AG09309 (cell line): Measurements from ENCODE around the gene TEAD2.
A peak's percentile ranks its signal among the peaks of the same experiment; 100 is the strongest.

Experiments used
- DNase-seq: peaks from one replicate; pipeline ENCODE4 v3.0.0-alpha.2; 2010; ENCODE audit warnings: low read depth
- H3K4me3 ChIP-seq: 2 replicates; pipeline ENCODE4 v1.5.1; 2011; ENCODE audit warnings: mild to moderate bottlenecking, low read depth, low read length, moderate library complexity; ENCODE audit not compliant: control insufficient read depth
- CTCF ChIP-seq: IDR thresholded peaks from 2 replicates; pipeline ENCODE4 v1.5.1; 2011; ENCODE audit warnings: mild to moderate bottlenecking, low read depth, low read length, inconsistent platforms; ENCODE audit not compliant: insufficient read depth, control insufficient read depth; ENCODE audit errors: missing control alignments

Gene TEAD2

GRCh38 chr19:49347835-49348234 is 14.4 kb downstream of the TEAD2 start:
- H3K4me3 ChIP-seq = no peak overlapping the region
- TF ChIP-seq CTCF = peak; percentile 35
- peak; percentile 47 for DNase-seq

DNA sequence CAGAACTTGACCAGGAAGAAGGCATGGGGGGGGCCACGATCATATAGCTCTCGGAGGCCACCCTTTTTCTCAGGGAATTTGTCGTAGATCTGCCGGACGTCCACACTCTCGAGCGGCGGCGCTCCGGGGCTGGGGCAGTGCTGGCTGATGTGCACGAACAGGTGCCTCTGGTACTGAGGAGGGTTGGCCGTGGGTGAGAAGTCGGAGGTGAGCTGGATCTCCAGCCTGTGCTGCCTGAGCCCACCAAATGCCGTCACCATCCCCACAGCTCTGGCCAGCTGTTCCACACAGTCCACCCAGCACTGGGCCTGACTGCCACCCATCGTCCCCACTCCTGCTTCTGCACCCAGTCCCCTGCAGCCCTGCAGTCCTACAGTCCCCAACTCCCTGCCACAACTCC is 15.0 kb downstream of the TEAD2 start:
- H3K4me3 ChIP-seq = no peak overlapping the region
- TF ChIP-seq CTCF = no peak
- DNase-seq = no peak

DNA sequence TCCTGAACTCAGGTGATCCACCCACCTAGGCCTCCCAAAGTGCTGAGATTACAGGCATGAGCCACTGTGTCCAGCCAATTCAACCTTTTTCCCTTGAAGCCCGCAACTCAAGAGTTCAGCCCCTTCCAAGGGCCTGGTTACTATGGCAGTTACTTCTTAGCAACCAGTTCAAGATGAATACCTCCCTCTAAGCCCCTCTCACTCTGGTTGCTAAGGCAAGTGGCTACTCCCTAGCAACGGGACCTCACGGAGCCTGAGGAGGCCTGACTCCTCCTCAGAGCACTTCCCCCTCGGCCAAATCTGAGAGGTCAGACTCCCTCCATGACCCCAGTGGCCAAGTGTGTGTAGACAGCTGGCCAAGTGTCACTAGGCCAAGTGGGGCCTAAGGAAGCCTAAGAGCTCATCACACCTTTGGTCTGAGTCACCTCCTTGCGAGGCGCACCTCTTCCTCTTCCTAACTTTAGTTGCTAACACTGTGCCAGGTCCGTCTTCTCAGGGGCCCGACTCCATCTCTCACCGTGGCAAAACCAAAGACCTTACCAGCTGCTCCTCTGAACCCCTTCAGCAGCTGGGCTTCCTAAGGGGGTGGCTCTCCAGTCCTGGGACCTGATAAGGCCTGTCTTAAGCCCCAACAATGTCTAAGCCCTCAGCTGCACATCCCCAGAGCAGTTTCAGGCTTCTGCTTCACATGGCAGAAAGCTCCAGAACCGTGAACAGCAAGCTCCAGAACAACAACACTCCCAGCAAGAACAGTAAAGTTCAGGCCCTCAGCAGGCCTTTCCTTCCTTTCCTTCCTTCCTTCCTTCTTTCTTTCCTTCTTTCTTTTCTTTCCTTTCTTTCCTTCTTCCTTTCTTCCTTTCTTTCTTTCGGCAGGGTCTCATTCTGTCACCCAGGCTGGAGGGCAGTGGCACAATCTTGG is 17.5 kb downstream of the TEAD2 start:
- DNase-seq = no peak
- TF ChIP-seq CTCF = no peak
- no peak overlapping the region for H3K4me3 ChIP-seq

- no peak for DNase-seq
- TF ChIP-seq CTCF = no peak
- H3K4me3 ChIP-seq = no peak overlapping the region
Measured at GRCh38 chr19:49343123-49343522, 19.1 kb downstream of the TEAD2 start.

- H3K4me3 ChIP-seq = no peak overlapping the region
- no peak for TF ChIP-seq CTCF
- DNase-seq = no peak
Measured at GRCh38 chr19:49342291-49342721, 19.9 kb downstream of the TEAD2 start.

DNA sequence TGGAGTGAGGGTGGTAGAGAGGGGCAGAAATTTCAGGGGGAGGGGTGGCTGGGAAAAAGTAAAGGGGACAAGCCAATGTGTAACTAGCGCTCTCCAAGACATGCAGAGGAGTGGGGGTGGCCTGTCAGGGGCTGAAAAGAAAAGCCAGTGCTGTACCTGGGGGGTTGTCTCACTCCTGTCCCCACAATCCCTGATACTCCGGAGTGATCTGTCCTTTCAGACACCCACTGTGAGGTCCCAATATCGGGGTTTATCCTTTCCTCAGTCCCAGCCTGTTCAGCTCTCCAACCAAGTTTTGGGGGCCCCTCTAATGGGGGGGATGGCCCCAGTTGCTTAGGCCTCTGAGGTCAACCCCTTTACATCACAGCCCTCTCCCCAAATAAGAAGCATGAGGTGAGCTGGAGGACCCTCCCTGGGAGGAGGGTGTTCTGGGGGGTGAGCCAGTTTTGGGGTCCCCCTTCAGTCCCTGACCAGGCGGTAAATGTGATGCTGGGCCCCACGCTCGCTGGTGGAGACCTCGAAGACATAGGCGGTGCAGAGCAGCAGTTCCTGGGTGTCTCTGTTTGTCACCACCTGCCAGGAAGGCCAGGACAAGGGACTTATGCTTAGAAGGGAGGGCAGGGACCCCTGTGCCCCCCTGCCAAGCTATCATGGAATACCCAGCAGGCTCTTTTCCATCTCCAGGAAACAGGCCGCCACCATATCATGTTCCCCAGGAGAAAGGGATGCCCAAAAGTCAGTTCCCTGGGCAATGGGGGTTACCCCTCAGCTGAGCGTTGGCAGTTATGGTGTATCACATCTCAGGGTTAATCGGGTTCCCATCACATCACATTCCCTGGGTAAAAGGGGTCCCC is 21.1 kb downstream of the TEAD2 start:
- no peak for TF ChIP-seq CTCF
- no peak for DNase-seq
- no peak overlapping the region for H3K4me3 ChIP-seq
